ENCODE results near the gene GIPC3. TPM values are rescaled to one million over a fixed set of nuclear protein-coding genes. Genes with fewer than 3 reads are reported as not detected.

GIPC3 gene
- total and polyA plus RNA-seq, 5 experiments from 2014 or later, result 0.76 to 3.7 (median 3.0) TPM

DNA sequence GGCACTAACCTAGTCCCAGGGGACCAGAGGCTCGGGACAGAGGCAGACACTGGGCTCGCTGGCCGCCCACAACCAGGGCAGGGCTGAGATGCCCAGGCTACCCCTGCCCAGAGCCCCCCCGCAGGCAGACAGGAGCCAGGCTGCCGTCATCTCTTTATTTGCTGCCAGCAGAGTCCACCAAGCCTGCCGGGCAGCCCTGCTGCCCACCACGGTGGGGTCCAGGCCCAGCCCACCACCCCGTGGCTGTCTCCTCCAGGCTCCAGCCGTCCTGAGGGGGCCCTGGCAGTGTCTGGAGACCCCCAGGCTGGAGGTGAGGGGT is 41.3 kb upstream of the GIPC3 start:
- H3K36me3 Mint-ChIP-seq, result peaks cover 0 to 20% (median 6%) of the 10 kb centered on the region in 3 donors
- no peak overlapping the region for H3K27ac Mint-ChIP-seq
- peaks cover 7 to 16% (median 12%) of the 10 kb centered on the region in 4 donors for H3K4me1 Mint-ChIP-seq
- ATAC-seq (no peak), DNase-seq (no peak)
- no peak overlapping the region for H3K4me3 Mint-ChIP-seq
- no peaks in the 10 kb centered on the region for H3K27me3 Mint-ChIP-seq
- POLR2A ChIA-PET, result interaction anchor here (2.9 kb wide), 1 partner anchor 12 kb away, joined by 30 read pairs; the partner anchor contains the start of gene MFSD12
- peaks cover 0 to 3% (median 0%) of the 10 kb centered on the region in 9 donors for H3K9me3 Mint-ChIP-seq

DNA sequence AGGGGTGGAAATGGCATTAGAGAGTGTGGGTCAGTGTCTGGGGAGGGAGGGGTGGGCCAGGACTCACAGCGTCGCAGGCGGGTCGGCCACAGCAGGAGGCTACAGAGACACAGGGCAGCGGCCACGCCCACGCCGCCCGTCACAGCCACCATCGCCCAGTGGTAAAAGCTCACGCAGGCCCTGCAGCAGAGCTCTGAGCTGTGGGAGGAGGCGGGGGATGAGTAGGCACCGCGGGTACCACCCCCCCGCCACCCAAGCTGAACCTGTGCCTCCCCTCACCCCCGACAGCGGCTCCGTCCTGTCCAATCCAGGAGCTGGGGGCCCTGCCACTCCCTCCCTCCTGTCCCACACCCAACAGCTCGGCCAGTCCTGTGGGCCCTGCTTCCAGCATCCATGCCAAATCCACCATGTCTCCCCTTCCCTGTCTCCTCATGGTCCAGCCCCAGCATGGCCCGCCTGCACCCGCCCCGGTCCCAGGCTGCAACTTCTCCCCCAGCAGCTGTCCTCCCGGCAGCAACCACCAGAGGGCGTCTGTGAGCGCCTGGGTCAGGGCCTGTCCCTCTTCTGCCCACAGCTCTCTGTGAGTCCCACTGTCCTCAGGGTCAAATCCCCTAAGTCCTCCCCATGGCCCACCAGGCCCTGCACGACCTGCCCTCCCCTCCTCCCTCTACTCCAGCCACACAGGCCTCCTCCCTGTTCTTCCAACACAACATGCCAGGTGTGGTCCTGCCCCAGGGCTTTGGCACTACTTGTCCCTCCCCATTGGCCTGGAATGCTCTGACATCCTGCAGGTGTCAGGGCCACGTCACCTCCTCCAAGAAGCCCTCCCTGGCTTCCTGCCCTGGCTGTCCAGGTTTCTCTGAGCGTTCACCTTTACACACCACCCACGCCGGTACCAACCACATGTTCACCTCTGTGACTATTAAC is 40.3 kb upstream of the GIPC3 start:
- Mint-ChIP-seq H3K36me3 (peaks cover 0 to 21% (median 0%) of the 10 kb centered on the region in 3 donors), H3K27ac (peak overlapping the region; percentile 43 to 84 (median 77)), H3K9me3 (no peaks in the 10 kb centered on the region), H3K27me3 (no peaks in the 10 kb centered on the region), H3K4me1 (peaks cover 7 to 21% (median 15%) of the 10 kb centered on the region in 4 donors), H3K4me3 (no peak overlapping the region)
- DNase-seq (peak; percentile 52 to 87 (median 74)), ATAC-seq (peak; percentile 67 to 75)
- POLR2A ChIA-PET, result interaction anchor here (0.5 to 2.9 kb wide), 7 partner anchors 11 to 241 kb away, joined by 3 to 30 read pairs (median 5); partner anchors contain the start of genes GIPC3, HMG20B and MFSD12

DNA sequence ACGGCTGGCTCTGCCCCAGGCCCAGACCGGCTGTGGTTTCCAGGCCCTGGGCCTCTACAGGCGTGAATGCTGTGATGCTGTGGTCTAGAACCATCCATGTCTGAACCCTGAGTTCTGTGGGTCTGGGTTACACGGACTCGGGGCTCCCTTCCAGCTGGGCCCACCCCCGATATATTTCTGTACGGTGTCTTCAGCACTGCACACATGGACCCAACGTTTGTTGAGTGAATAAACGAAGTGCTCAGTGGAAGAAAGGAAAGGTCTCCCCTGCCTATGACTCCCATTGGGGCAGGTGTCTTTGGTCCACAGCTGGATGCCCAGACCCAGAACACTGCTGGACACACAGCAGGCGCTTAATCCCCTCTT is 39.6 kb upstream of the GIPC3 start:
- H3K27me3 Mint-ChIP-seq, result no peaks in the 10 kb centered on the region
- POLR2A ChIA-PET, result interaction anchor here (0.5 to 2.9 kb wide), 7 partner anchors 10 to 242 kb away, joined by 3 to 30 read pairs (median 5); partner anchors contain the start of genes GIPC3, HMG20B and MFSD12
- no peak overlapping the region for H3K4me3 Mint-ChIP-seq
- peak overlapping the region in 5 of 10 donors; percentile 25 to 83 (median 76) for H3K27ac Mint-ChIP-seq
- H3K9me3 Mint-ChIP-seq, result no peaks in the 10 kb centered on the region
- no peak for ATAC-seq
- H3K4me1 Mint-ChIP-seq, result peaks cover 7 to 21% (median 15%) of the 10 kb centered on the region in 4 donors
- peaks cover 0 to 21% (median 0%) of the 10 kb centered on the region in 3 donors for H3K36me3 Mint-ChIP-seq
- no peak for DNase-seq

DNA sequence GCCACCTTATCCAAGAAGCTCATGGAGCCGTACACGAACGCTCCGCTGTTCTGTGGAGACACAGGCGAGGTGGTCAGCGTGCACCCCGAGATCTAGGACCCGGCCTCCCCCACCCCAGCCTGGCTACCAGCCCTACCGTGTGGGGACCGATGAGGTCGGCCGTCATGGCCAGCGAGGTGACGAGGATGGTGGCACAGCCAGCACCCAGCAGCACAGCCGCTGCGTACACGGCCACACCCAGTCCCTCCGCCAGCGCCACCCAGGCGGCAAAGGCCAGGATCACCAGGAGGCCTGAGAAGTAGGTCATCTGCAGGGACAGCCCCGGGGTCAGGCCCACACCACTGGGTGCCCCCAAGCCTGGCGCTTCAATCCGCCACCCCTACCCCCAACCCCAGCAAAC is 39.2 kb upstream of the GIPC3 start:
- Mint-ChIP-seq H3K4me3 (no peak overlapping the region), H3K27me3 (no peaks in the 10 kb centered on the region), H3K4me1 (peaks cover 10 to 23% (median 20%) of the 10 kb centered on the region in 4 donors), H3K36me3 (peaks cover 0 to 24% (median 0%) of the 10 kb centered on the region in 3 donors), H3K9me3 (no peaks in the 10 kb centered on the region), H3K27ac (peak overlapping the region in 2 of 10 donors; percentile 33 to 76)
- no peak for ATAC-seq
- POLR2A ChIA-PET, result interaction anchor here (0.5 to 2.9 kb wide), 5 partner anchors 10 to 242 kb away, joined by 3 to 30 read pairs (median 5); partner anchors contain the start of genes GIPC3 and MFSD12
- no peak for DNase-seq

DNA sequence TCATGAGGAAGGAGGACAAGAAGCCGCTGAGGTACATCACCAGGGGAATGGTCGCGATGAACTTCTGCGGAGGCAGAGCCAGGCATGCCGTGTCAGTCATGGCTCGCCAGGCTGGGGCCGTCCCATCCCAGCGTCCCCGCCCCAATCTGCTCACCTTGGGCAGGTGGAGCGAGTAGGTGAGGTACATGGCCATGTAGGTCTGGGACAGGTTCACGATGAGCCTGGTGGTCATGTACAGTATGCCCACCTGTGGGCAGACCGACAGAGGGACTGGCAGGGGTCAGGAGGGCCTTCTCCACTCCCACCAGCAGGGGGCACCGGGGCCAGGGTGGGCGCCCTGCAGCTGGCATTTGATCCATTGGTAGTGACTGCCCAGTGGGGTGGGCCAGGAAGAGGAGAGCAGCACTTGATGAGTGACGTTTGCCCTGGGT is 38.0 kb upstream of the GIPC3 start:
- peak; percentile 13 to 33 for ATAC-seq
- POLR2A ChIA-PET, result no interaction called here
- Mint-ChIP-seq H3K4me3 (no peak overlapping the region), H3K36me3 (peaks cover 0 to 24% (median 0%) of the 10 kb centered on the region in 3 donors), H3K27me3 (no peaks in the 10 kb centered on the region), H3K4me1 (peaks cover 15 to 28% (median 26%) of the 10 kb centered on the region in 4 donors), H3K9me3 (no peaks in the 10 kb centered on the region), H3K27ac (peak overlapping the region in 4 of 10 donors; percentile 15 to 67 (median 40))
- DNase-seq, result peak in 1 of 10 donors; percentile 26

DNA sequence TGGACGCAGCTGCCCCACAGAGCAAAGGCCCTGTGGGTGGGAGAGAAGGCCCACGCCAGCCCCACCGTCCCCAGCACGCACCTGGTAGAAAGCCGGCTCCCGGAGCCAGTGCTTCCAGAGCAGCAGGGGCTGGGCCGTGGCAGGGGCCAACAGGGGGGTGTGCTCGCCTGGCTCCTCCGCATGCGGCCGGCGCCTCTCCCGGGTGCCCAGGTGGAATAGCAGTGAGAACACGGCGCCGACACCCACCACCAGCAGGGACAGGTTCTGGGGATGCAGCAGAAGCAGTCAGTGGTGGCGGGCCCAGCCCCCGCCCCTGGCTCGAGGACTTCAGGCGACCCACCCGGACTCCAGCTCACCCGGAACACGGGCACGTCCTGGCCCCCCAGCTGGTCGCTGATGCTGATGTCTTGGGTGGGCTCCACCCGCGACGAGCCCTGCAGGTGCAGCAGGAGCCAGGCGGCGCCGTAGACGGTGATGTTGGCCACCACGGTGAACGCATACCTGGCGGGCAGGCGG is 37.5 kb upstream of the GIPC3 start:
- Mint-ChIP-seq H3K4me1 (peaks cover 15 to 34% (median 28%) of the 10 kb centered on the region in 4 donors), H3K4me3 (no peak overlapping the region), H3K27me3 (no peaks in the 10 kb centered on the region), H3K27ac (peak overlapping the region in 2 of 10 donors; percentile 61 to 67), H3K9me3 (no peaks in the 10 kb centered on the region), H3K36me3 (peaks cover 0 to 24% (median 0%) of the 10 kb centered on the region in 3 donors)
- peak in 1 of 10 donors; percentile 15 for DNase-seq
- ATAC-seq, result no peak
- POLR2A ChIA-PET, result interaction anchor here (1.4 kb wide), 1 partner anchor 61 kb away, joined by 4 read pairs; no protein-coding TSS in a partner anchor

DNA sequence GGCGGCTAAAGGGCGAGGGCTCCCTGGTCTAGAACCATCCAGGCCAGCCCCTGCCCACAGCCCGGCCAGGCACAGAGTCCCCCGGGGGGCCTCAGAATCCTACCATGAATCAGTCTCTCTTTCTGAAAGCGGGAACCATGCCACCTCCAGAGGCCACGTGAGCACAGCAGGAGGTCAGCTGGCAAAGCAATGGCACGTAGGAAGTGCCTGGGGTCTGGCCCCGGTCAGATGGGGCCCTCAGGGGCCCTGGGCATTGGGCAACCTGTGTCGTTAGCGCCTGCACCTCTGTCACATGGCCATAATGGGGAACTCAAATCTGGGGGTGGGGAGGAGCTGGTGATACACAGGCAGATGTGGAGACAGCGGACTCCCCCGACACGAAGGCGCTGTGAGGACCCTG is 36.7 kb upstream of the GIPC3 start:
- DNase-seq, result no peak
- ATAC-seq, result no peak
- POLR2A ChIA-PET, result interaction anchor here (0.7 to 1.4 kb wide), 2 partner anchors 8 to 60 kb away, joined by 4 read pairs; partner anchors contain the start of gene MFSD12
- H3K27me3 Mint-ChIP-seq, result no peaks in the 10 kb centered on the region
- H3K4me3 Mint-ChIP-seq, result no peak overlapping the region
- peaks cover 0 to 24% (median 0%) of the 10 kb centered on the region in 3 donors for H3K36me3 Mint-ChIP-seq
- H3K9me3 Mint-ChIP-seq, result no peaks in the 10 kb centered on the region
- H3K4me1 Mint-ChIP-seq, result peaks cover 15 to 39% (median 30%) of the 10 kb centered on the region in 4 donors
- H3K27ac Mint-ChIP-seq, result peak overlapping the region in 3 of 10 donors; percentile 31 to 74 (median 65)

DNA sequence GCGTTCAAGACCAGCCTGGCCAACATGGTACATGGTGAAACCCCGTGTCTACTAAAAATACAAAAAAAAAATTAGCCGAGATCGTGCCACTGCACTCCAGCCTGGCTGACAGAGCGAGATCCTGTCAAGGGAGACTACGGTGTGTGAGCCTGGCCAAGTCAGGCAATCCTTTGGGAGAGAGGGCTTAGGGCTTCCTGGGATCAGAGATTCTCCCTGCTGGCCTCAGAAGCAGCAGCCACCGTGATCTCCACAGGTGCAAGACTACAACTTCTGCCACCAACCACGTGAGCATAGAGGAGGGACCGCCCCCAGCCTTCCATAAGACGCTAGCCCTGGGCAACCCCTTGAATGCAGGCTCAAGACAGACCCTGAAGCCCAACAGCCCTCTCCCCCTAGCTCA is 35.5 kb upstream of the GIPC3 start:
- H3K27ac Mint-ChIP-seq, result peak overlapping the region in 4 of 10 donors; percentile 41 to 52 (median 50)
- peaks cover 19 to 47% (median 37%) of the 10 kb centered on the region in 4 donors for H3K4me1 Mint-ChIP-seq
- no peaks in the 10 kb centered on the region for H3K27me3 Mint-ChIP-seq
- no peaks in the 10 kb centered on the region for H3K9me3 Mint-ChIP-seq
- POLR2A ChIA-PET, result no interaction called here
- DNase-seq (no peak), ATAC-seq (no peak)
- no peak overlapping the region for H3K4me3 Mint-ChIP-seq
- H3K36me3 Mint-ChIP-seq, result peaks cover 0 to 24% (median 0%) of the 10 kb centered on the region in 3 donors

DNA sequence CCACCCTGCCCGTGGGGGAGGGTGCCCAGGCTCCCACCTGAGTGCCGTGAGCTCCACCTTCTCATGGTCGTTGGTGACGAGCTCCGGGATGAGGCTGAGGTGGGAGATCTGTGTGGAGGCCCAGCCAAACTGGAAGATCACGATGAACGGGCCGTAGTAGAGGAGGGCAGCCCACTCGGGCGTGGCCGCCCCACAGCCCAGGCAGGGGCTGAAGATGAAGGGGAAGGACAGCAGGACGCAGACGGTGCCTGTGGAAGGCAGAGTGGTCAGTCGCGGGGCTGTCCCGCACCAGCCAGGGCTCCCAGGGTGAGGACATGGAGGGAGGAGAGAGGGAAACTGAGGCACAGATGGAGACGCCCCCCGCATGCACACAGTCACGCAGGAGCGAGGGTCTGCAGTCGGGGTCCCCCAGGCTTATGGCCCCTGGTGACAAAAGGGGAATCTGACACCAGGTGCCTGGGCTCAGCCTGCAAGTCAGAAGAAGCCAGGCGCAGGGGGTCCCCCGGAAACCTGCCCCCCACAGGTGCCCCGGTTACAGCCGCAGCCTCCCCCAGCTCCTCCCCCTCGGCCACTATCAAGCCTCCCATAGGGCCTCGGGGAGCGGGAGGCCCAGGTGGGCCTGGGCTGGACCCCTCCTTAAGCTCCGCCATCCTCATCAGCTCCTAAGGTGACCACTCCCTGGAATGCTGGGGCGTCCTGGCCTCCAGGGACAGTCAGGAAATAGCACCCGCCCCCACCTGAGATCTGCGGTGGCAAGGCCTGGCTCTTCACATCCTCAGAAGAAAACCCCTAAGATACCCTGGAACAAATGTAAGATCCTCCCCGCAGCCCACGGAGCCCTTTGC is 34.1 kb upstream of the GIPC3 start:
- POLR2A ChIA-PET, result interaction anchor here (1.0 kb wide), 2 partner anchors 50 to 51 kb away, joined by 3 to 6 read pairs; partner anchors contain the start of gene DOHH
- ATAC-seq (no peak), DNase-seq (no peak)
- no peaks in the 10 kb centered on the region for H3K9me3 Mint-ChIP-seq
- peak overlapping the region in 6 of 10 donors; percentile 11 to 52 (median 20) for H3K4me3 Mint-ChIP-seq
- peaks cover 20 to 51% (median 39%) of the 10 kb centered on the region in 4 donors for H3K4me1 Mint-ChIP-seq
- peak overlapping the region in 9 of 10 donors; percentile 32 to 86 (median 76) for H3K27ac Mint-ChIP-seq
- no peaks in the 10 kb centered on the region for H3K27me3 Mint-ChIP-seq
- H3K36me3 Mint-ChIP-seq, result peaks cover 0 to 12% (median 0%) of the 10 kb centered on the region in 3 donors

DNA sequence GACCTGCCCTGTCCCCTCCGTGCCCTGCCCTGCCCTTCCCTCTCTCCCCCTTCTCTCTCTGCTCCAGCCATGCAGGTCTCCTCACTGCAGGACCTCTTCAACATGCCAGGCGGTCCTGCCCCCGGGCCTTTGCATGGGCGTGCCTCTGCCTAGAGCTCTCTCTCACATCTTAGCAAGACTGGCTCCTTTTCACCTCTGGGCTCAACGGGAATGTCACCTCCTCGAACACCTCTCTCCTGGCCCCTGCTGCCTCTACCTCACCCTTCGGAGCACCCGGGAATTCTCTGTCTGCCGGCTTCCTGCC is 33.5 kb upstream of the GIPC3 start:
- Mint-ChIP-seq H3K36me3 (peaks cover 0 to 12% (median 0%) of the 10 kb centered on the region in 3 donors), H3K9me3 (no peaks in the 10 kb centered on the region), H3K27ac (peak overlapping the region in 9 of 10 donors; percentile 32 to 86 (median 69)), H3K27me3 (no peaks in the 10 kb centered on the region), H3K4me1 (peaks cover 26 to 57% (median 45%) of the 10 kb centered on the region in 4 donors), H3K4me3 (peak overlapping the region in 3 of 10 donors; percentile 15 to 24 (median 22))
- ATAC-seq (no peak), DNase-seq (no peak)
- POLR2A ChIA-PET, result interaction anchor here (1.0 kb wide), 1 partner anchor 52 kb away, joined by 3 read pairs; the partner anchor contains the start of gene DOHH

DNA sequence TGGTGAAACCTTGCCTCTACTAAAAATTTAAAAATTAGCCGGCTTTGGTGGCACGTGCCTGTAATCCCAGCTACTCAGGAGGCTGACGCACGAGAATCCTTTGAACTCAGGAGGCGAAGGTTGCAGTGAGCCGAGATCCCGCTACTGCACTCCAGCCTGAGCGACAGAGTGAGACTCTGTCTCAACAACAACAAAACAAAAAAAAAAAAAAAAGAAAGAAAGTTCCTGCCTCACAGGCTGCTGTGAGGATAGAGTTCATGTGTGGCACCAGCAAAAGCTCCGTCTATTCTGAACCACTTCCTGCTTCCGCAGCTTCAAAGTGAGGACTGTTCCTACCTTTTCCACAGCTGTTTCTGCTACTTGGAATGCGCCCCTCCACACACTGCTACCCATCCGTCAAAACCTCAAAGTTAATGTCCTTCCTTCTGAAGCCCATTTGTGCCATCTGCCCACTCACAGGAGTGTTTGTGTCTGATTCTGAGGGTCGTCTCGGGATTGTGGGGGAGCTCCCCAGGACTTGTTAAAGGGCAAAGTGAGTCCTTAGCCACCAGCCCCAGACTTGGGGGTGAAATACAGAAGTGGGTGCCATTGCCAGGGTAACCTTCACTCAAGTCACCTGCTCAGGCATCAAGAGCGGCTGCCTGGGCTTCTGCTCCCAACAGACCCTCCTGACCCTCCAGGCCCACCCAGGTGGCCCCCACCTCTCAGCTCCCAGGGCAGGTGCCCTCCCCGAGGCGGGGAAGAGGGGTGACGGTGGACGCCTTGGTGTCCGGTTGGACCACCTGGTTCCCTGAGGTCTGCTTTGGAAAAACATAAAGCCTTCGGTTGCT is 30.8 kb upstream of the GIPC3 start:
- H3K36me3 Mint-ChIP-seq, result peaks cover 0 to 6% (median 0%) of the 10 kb centered on the region in 3 donors
- H3K9me3 Mint-ChIP-seq, result no peaks in the 10 kb centered on the region
- POLR2A ChIA-PET, result interaction anchor here (0.6 to 5.0 kb wide), 15 partner anchors 9 to 1170 kb away, joined by 3 to 44 read pairs (median 5); partner anchors contain the start of genes DOHH, FZR1, GIPC3 and HMG20B
- H3K27me3 Mint-ChIP-seq, result no peaks in the 10 kb centered on the region
- H3K4me3 Mint-ChIP-seq, result peak overlapping the region; percentile 94 to 98 (median 97)
- peak overlapping the region; percentile 91 to 98 (median 96) for H3K27ac Mint-ChIP-seq
- ATAC-seq, result peak; percentile 37 to 59
- peaks cover 30 to 59% (median 52%) of the 10 kb centered on the region in 4 donors for H3K4me1 Mint-ChIP-seq
- peak in 9 of 10 donors; percentile 20 to 81 (median 57) for DNase-seq

Measured in naive thymus-derived CD8-positive, alpha-beta T cell (primary cell).